Measurements from ENCODE around the gene ATP5F1E.

GRCh38 chr20:59055302-59055701 lies 23.2 kb upstream of the ATP5F1E start:
- no peak for TF ChIP-seq ARNT (IDR thresholded peaks at IDR 0.05)
- no peak for TF ChIP-seq SUZ12 (IDR thresholded peaks at IDR 0.05)
- TF ChIP-seq BHLHE40 (IDR thresholded peaks at IDR 0.05; ENCODE audit: borderline replicate concordance), result no peak

Measured in HEK293T (cell line).